DOHH2 (cell line): ENCODE measurements around the gene SORBS2.

ENCODE experiments used
- H3F3A ChIP-seq: fragments of 200-600 bp; sonication (generic), shearing (Covaris generic); 2 replicates; pipeline ENCODE4 v1.6.0; 2016; ENCODE audit warnings: antibody characterized with exemption, mild to moderate bottlenecking; ENCODE audit not compliant: control insufficient read depth, insufficient read depth
- H3K27ac ChIP-seq: fragments of 200-600 bp; sonication (generic); 2 replicates; pipeline ENCODE4 v1.5.1; 2014; ENCODE audit warnings: low read depth, mild to moderate bottlenecking, low read length, moderate library complexity
- H3K27me3 ChIP-seq: fragments of 200-600 bp; sonication (generic); 2 replicates; pipeline ENCODE4 v1.6.1; 2014; ENCODE audit warnings: mild to moderate bottlenecking, low read length, mixed read lengths; ENCODE audit not compliant: control insufficient read depth
- H3K36me3 ChIP-seq: fragments of 200-600 bp; sonication (generic); 2 replicates; pipeline ENCODE4 v1.6.1; 2014; ENCODE audit warnings: mild to moderate bottlenecking, low read length, moderate library complexity, mixed read lengths; ENCODE audit not compliant: control insufficient read depth
- H3K4me1 ChIP-seq: fragments of 200-600 bp; sonication (generic); 2 replicates; pipeline ENCODE4 v1.6.1; 2014; ENCODE audit warnings: mild to moderate bottlenecking, low read length, mixed read lengths; ENCODE audit not compliant: control insufficient read depth
- H3K4me2 ChIP-seq: fragments of 200-600 bp; sonication (generic); 2 replicates; pipeline ENCODE4 v1.6.0; 2014; ENCODE audit warnings: mild to moderate bottlenecking, low read length, moderate library complexity
- H3K4me3 ChIP-seq: fragments of 200-600 bp; sonication (generic); 2 replicates; pipeline ENCODE4 v1.5.1; 2014; ENCODE audit warnings: mild to moderate bottlenecking, low read length, mixed read lengths
- H3K79me2 ChIP-seq: fragments of 200-600 bp; sonication (generic); 2 replicates; pipeline ENCODE4 v1.6.1; 2014; ENCODE audit warnings: mild to moderate bottlenecking, low read length, mixed read lengths; ENCODE audit not compliant: control insufficient read depth
- H3K9me2 ChIP-seq: fragments of 200-600 bp; sonication (generic); replicated peaks from 2 replicates; pipeline ENCODE4 v1.6.1; 2014; ENCODE audit warnings: mild to moderate bottlenecking, low read length, mixed read lengths; ENCODE audit not compliant: control insufficient read depth
- H3K9me3 ChIP-seq: fragments of 200-600 bp; sonication (generic); 2 replicates; pipeline ENCODE4 v1.6.1; 2014; ENCODE audit warnings: antibody characterized with exemption, low read length, mixed read lengths; ENCODE audit not compliant: control insufficient read depth, insufficient read depth
- H4K20me1 ChIP-seq: fragments of 200-600 bp; sonication (generic); 2 replicates; pipeline ENCODE4 v1.6.0; 2014; ENCODE audit warnings: low read depth, mild to moderate bottlenecking, antibody characterized with exemption, low read length, moderate library complexity; ENCODE audit not compliant: control insufficient read depth, insufficient read depth
- EZH2phosphoT487 ChIP-seq: fragments of 200-600 bp; sonication (generic); IDR thresholded peaks from 2 replicates; pipeline ENCODE4 v1.6.1; 2017; ENCODE audit warnings: borderline replicate concordance, mild to moderate bottlenecking, antibody characterized with exemption, low read length, moderate library complexity, mixed read lengths
- TF ChIP-seq, protein P1 (sequence below): fragments of 200-600 bp; sonication (generic); IDR thresholded peaks from one replicate; pipeline ENCODE4 v1.5.1; 2014; ENCODE audit warnings: antibody characterized with exemption, mild to moderate bottlenecking, low read depth, low read length; ENCODE audit not compliant: poor library complexity, severe bottlenecking

The SORBS2 gene

DNA sequence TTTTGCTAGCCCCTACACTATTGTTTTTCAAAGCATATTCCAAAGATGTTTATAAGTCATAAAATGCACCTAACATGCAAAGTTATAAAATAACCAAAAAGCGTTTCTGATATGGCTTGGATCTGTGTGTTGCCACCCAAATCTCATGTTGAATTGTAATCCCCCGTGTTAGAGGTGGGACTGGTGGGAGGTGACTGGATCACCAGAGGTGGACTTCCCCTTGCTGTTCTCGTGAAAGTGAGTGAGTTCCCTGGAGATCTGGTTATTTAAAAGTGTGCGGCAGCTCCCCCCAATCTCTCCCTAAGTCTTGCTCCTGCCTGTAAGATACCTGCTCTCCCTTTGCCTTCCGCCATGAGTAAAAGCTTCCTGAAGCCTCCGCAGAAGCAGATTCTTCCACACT lies 22.8 kb upstream of the SORBS2 start:
- H3K9me3 ChIP-seq: no peaks in the 10 kb centered on the region
- no peaks in the 10 kb centered on the region for H3K36me3 ChIP-seq
- no peaks in the 10 kb centered on the region for H3K9me2 ChIP-seq
- H3K4me1 ChIP-seq: no peaks in the 10 kb centered on the region
- no peaks in the 10 kb centered on the region for H3K79me2 ChIP-seq
- no peak overlapping the region for H3K27ac ChIP-seq
- H4K20me1 ChIP-seq: no peaks in the 10 kb centered on the region
- H3F3A ChIP-seq: no peaks in the 10 kb centered on the region
- no peak overlapping the region for H3K4me2 ChIP-seq
- no peak overlapping the region for H3K4me3 ChIP-seq
- peaks cover 7% of the 10 kb centered on the region; the same call in 1 of the 2 replicates for H3K27me3 ChIP-seq
- TF ChIP-seq EZH2phosphoT487: no peak
- TF ChIP-seq, protein P1, sequence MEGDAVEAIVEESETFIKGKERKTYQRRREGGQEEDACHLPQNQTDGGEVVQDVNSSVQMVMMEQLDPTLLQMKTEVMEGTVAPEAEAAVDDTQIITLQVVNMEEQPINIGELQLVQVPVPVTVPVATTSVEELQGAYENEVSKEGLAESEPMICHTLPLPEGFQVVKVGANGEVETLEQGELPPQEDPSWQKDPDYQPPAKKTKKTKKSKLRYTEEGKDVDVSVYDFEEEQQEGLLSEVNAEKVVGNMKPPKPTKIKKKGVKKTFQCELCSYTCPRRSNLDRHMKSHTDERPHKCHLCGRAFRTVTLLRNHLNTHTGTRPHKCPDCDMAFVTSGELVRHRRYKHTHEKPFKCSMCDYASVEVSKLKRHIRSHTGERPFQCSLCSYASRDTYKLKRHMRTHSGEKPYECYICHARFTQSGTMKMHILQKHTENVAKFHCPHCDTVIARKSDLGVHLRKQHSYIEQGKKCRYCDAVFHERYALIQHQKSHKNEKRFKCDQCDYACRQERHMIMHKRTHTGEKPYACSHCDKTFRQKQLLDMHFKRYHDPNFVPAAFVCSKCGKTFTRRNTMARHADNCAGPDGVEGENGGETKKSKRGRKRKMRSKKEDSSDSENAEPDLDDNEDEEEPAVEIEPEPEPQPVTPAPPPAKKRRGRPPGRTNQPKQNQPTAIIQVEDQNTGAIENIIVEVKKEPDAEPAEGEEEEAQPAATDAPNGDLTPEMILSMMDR: no peak

- H4K20me1 ChIP-seq: no peaks in the 10 kb centered on the region
- H3K36me3 ChIP-seq: no peaks in the 10 kb centered on the region
- peaks cover 7% of the 10 kb centered on the region; the same call in 1 of the 2 replicates for H3K27me3 ChIP-seq
- no peaks in the 10 kb centered on the region for H3K9me3 ChIP-seq
- H3K4me1 ChIP-seq: no peaks in the 10 kb centered on the region
- H3F3A ChIP-seq: no peaks in the 10 kb centered on the region
- no peaks in the 10 kb centered on the region for H3K79me2 ChIP-seq
- no peak overlapping the region for H3K27ac ChIP-seq
- no peaks in the 10 kb centered on the region for H3K9me2 ChIP-seq
- no peak overlapping the region for H3K4me3 ChIP-seq
- no peak for TF ChIP-seq EZH2phosphoT487
- TF ChIP-seq, protein P1: no peak
- H3K4me2 ChIP-seq: no peak overlapping the region
Measured at GRCh38 chr4:185834088-185834487, 22.1 kb upstream of the SORBS2 start.

DNA sequence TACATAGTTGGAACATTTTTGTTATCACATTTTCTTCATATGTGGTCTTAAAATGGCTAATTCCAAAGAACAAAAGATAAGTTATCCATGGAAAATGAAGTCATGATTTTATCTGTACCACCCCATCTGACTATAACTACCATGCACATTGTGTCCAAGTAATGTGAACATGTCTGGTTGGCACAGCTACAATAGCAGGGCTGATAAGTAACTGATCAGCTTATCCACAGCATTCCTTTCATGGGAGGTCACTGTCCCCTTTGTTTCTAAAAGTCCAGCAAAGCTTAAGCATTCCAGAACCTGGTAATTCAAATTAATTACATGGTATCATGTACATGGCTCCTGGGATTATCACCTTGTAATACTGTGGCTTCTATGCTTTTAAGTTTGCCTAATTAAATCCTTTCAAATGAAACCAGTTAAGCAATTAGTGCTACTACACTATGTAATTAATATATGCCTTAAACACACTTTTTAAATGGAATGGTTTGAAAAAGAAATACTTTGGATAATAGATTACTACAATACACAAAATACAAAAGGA lies 21.1 kb upstream of the SORBS2 start:
- Histone ChIP-seq H3K9me2 (no peaks in the 10 kb centered on the region), H3K36me3 (no peaks in the 10 kb centered on the region), H3F3A (no peaks in the 10 kb centered on the region), H3K27me3 (peaks cover 7% of the 10 kb centered on the region; the same call in 1 of the 2 replicates), H3K4me3 (no peak overlapping the region), H4K20me1 (no peaks in the 10 kb centered on the region), H3K27ac (no peak overlapping the region), H3K4me2 (no peak overlapping the region), H3K79me2 (no peaks in the 10 kb centered on the region), H3K9me3 (no peaks in the 10 kb centered on the region), H3K4me1 (no peaks in the 10 kb centered on the region)
- TF ChIP-seq, protein P1: no peak
- TF ChIP-seq EZH2phosphoT487: no peak
